GM18951 (cell line): ENCODE results near the gene LCN6.

Experiments
- POLR2A ChIP-seq: IDR thresholded peaks from 4 replicates; pipeline ENCODE4 v1.6.1; 2011; ENCODE audit warnings: mild to moderate bottlenecking; ENCODE audit not compliant: insufficient read length, insufficient read depth; ENCODE audit errors: extremely low read depth
- in situ Hi-C: fragments of 300-500 bp; cut with MboI; formaldehyde crosslinking; loops from one replicate; pipeline ENCODE4 v1.12.0; 2022; ENCODE audit warnings: low sequenced_read_pairs, mixed read lengths, inconsistent platforms; ENCODE audit not compliant: unreplicated experiment

The LCN6 gene, protein sequence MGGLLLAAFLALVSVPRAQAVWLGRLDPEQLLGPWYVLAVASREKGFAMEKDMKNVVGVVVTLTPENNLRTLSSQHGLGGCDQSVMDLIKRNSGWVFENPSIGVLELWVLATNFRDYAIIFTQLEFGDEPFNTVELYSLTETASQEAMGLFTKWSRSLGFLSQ

DNA sequence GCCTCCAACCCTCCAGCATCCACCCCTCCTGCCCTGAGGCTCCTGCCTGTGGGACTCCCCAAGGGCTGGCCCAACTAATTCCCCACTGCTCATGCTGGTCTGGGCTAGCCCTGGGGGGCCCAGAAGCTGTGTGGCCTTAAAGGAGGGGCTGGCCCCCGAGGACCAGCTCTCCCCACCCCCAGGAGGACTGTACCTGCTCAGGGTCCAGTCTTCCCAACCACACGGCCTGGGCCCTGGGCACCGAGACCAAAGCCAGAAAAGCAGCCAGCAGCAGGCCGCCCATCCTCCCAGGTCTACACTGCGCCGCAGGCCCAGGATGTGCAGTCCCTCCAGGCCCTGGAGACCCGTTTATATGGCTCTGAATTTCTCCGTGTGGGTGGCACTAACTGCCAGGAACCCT, at the start of gene LCN6:
TSS of gene LCN6 (minus strand) at position 325 of the 400 bp plus-strand sequence. CDS start at position 283, 42 bp downstream.
- in situ Hi-C loops: no loop called here
- TF ChIP-seq POLR2A: no peak

DNA sequence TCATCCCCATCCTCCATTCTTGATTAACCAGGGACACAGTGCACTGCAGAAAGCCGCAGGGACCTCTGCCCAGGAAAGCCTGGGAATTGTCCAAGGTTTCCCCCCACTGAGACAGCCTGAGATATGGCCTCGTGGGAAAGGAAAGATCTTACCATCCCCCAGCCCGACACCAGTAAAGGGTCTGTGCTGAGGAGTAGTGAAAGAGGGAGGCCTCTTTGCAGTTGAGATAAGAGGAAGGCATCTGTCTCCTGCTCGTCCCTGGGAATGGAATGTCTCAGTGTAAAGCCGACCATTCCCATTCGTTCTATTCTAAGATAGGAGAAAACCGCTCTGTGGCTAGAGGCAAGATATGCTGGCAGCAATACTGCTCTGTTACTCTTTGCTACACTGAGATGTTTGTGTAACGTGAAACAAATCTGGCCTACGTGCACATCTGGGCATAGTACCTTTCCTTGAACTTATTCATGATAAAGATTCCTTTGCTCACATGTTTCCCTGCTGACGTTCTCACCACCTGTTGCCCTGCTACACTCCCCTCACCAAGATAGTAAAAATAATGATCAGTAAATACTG, 48.5 kb upstream of the LCN6 start:
- in situ Hi-C loops: loop anchor here (25.0 kb wide), 1 partner anchor 240 kb away; the partner anchor contains the start of genes ABCA2, FUT7 and NPDC1

DNA sequence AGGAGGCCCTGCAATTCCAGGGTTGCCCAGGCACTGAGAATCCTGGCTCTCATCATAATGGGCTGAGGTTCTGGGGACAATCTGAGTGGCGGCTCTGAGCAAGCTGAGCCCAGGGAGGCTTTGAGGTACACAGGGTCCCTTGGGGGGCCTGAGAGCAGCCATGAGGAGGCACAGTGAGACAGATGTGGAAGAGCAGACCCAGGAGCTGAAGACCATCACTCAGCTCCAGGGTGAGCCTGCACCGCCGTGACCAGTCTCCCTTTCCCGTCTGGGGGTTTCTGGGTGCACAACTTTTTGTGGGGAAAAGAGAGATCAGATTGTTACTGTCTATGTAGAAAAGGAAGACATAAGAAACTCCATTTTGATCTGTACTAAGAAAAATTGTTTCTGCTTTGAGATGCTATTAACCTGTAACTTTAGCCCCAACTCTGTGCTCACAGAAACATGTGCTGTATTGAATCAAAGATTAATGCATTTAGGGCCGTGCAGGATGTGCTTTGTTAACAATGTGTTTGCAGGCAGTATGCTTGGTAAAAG, 48.0 kb upstream of the LCN6 start, which contains the start of gene CCDC183:
TSS of gene CCDC183 (plus strand) at position 101 of the 537 bp plus-strand sequence. CDS start at position 161, 60 bp downstream.
- TF ChIP-seq POLR2A: no peak
- in situ Hi-C loops: loop anchor here (25.0 kb wide), 1 partner anchor 241 kb away; the partner anchor contains the start of genes ABCA2, FUT7 and NPDC1

DNA sequence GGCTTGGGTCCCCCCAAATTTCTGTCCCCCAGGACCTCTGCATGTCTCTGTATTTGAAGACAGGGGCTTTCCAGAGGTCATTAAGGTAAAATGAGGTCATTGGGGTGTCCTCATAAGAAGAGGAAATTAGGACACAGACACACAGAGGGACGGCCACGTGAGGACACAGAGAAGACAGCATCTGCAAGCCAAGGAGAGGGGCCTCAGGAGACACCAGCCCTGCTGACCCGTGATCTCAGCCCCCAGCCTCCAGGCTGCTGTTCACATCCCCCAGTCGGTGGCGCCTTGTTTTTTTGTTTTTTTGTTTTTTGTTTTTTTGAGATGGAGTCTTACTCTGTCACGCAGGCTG, 46.6 kb upstream of the LCN6 start:
- in situ Hi-C loops: loop anchor here (25.0 kb wide), 1 partner anchor 242 kb away; the partner anchor contains the start of genes ABCA2, FUT7 and NPDC1
- no peak for TF ChIP-seq POLR2A

DNA sequence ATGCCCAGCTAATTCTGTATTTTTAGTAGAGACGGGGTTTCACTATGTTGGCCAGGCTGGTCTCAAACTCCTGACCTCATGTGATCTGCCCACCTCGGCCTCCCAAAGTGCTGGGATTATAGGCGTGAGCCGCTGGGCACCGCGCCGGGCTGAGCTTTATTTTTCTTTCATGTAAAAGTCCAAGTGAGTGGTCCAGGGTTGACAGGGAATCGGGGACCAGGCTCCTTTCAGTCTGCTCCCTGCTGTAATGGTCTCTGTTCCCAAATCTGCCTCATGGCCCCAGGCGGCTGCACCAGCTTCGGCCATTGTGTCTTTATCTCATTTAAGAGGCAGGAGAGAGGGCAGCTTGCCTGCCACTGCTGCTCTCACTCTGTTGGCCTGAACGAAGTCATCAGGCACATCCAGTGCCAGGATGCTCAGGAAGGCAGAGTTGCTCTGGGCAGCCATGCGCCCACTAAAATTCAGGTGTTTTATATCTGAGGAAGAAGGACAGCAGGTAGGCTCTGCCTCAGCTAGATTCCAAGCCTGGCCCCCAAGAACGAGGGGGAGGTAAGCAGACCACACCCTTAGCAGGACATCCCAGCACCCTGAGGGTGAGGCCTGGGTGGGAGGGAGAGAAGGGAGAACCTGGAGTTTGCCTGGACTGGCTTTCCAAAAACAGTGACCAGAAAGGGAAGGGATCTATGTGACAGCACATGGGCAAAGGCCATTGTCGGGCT, 46.1 kb upstream of the LCN6 start:
- no peak for TF ChIP-seq POLR2A
- in situ Hi-C loops: loop anchor here (25.0 kb wide), 1 partner anchor 243 kb away; the partner anchor contains the start of genes ABCA2, FUT7 and NPDC1

DNA sequence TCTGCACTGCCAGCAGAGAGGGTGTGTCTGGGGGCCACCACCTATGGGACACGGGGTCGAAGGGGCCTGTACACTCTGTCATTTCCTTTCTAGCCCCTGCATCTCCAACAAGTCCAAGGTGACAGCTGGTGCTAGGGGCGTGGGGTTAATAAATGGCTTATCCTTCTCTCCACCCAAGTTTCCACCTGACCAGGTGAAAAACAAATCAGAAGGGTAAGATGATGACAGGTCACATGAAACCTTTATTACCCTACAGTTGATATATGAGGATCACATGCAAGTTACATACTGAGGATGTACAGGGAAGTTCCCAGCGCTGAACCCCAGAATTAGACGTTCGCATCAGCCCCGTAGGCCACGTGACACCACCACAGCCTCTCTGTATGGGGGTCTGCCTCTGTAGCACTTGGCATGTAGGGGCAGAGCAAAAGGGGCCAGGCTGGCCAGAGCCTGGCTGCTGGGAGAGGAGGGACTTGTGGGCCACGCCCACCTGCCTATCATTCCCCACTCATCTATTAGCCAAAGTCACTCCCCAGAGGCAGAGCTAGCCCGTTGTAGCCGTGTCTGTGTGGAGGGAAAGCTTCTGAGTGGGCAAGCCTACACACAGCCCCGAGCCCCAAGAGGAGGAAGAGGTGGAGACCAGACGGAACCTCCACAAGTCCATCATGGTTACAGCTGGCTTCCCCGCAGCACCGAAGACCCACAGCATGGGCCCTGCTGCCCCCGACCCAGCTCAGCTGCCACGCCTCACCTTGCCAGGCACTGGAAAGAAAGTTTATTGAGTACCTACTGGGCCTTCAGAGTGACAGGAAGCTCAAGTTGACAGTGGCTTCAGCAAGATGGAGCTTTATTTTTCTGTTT, 45.0 kb upstream of the LCN6 start:
- in situ Hi-C loops: loop anchor here (25.0 kb wide), 1 partner anchor 244 kb away; the partner anchor contains the start of genes ABCA2, FUT7 and NPDC1
- TF ChIP-seq POLR2A: no peak

DNA sequence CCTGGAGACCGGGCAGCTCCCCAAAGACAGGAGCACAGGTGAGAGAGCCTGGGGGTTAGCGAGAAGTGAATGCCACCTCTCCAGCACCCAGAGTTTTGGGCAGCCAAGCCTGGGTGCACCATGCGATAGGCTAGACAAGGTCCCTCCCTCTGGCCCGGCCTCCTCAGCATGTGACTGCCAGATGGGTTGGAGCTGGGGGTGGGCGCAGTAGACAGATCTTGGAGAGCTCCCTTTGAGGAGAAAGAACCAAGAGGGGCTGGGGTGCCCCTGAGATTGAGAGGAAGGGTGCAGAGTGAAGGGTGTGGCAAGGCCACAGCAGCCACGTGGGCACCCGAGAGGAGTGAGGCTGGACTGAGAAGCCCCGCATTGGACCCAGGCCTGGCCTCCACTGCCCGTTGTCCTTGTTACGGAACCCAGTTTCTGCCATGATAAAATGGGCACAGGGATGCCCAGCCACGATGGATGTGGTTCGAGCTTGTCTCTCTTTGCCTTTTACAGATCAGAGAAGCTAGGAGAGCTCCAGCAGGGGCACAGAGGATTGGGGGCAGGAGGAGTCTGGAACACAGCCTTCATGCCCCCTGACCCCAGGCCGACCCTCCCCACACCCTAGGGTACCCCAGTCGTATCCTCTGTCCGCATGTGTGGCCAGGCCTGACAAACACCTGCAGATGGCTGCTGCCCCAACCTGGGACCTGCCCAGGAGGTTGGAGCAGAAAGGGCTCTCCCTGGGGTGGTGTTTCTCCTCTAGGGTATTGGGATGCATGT, 44.2 kb upstream of the LCN6 start:
- in situ Hi-C loops: loop anchor here (25.0 kb wide), 1 partner anchor 245 kb away; the partner anchor contains the start of genes ABCA2, FUT7 and NPDC1

DNA sequence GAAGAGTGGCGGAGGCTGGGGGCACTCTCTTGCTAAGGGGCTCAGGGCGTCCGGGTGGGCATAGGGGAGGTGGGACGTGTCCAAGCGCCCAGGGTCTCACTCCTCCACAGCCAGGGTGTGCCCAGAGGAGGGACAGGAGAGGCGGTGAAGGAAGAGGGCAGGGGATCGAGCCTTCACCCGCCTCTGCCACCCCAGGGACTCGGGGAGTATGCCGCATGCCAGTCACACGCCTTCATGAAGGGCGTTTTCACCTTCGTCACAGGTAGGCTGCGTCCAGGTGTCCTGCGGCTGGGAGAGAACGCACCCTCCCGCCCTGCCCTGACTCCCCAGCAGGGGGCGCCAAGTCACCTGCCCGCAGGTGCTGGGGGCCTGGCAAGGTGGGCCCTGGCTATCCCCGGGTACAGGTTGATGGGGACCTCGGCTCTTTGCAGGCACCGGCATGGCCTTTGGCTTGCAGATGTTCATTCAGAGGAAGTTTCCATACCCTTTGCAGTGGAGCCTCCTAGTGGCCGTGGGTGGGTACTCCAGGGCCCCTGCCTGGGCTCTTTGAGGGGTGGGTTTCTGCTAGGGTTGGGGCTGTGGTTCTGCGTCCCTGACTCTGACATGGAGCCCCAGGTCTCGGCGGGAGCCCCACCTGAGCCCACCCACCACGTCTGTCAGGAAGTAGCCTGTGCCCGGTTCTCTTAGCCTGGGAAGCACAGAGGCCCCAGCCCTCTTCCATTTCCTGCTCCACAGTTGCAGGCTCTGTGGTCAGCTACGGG, 43.4 kb upstream of the LCN6 start:
- in situ Hi-C loops: loop anchor here (25.0 kb wide), 1 partner anchor 246 kb away; the partner anchor contains the start of genes ABCA2, FUT7 and NPDC1
- TF ChIP-seq POLR2A: no peak

More for the DNA sequence above, 44.2 kb upstream of the LCN6 start:
- no peak for TF ChIP-seq POLR2A

DNA sequence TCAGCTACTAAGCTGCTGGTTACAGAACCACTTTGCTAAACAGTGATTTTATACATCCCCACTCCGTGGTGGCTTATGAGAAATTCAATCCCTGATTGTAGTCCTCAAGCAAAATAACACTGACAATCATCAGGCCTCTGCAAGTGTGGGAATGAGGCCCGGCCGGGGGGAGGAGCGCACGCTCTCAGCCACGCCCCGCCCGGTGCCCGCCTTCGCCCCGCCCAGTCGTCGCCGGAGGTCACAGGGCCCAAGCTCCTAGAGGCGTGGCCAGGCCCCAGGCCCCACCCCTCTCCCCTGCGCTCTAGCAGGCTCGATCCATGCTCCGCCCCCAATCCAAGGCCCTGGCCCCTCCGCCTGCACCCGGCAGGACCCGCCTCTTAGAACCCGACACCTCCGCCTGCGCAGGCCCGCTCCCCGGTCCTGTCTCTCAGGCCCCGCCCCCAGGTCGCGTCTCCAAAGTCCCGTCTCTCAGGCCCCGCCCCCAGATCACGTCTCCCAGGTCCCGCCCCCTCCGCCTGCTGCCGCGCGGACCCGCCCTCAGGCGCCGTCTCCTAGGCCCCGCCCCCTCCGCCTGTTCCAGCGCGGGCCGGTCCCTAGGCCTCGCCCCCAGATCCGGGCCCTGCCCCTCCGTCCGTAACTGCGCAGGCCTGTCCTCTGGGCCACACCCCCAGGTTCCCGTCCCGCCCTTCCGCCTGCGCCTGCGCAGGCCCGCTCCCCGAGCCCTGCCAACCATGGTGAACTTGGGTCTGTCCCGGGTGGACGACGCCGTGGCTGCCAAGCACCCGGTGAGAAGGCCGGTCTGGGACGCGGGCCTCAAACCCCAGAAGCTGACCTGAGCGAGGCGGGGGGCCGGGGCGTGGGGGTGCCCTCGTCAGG, 42.6 kb upstream of the LCN6 start, which contains the start of gene TMEM141:
TSS of gene TMEM141 (plus strand) at position 705 of the 876 bp plus-strand sequence. CDS start at position 732, 27 bp downstream.
- in situ Hi-C loops: loop anchor here (25.0 kb wide), 1 partner anchor 246 kb away; the partner anchor contains the start of genes ABCA2, FUT7 and NPDC1
- TF ChIP-seq POLR2A: peak; percentile 88

DNA sequence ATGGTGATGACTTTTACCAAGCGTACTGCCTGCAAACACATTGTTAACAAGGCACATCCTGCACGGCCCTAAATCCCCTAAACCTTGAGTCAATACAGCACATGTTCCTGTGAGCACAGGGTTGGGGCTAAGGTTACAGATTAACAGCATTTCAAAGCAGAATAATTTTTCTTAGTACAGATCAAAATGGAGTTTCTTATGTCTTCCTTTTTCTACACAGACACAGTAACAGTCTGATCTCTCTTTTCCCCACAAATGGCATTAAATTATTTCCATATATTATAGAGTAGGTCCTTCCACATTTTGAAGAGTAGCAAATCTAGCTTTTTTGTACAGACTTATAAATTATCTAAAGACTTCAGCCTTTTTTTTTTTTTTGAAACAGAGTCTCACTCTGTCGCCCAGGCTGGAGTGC, 41.2 kb upstream of the LCN6 start:
- no peak for TF ChIP-seq POLR2A
- in situ Hi-C loops: loop anchor here (25.0 kb wide), 1 partner anchor 248 kb away; the partner anchor contains the start of genes ABCA2, FUT7 and NPDC1

DNA sequence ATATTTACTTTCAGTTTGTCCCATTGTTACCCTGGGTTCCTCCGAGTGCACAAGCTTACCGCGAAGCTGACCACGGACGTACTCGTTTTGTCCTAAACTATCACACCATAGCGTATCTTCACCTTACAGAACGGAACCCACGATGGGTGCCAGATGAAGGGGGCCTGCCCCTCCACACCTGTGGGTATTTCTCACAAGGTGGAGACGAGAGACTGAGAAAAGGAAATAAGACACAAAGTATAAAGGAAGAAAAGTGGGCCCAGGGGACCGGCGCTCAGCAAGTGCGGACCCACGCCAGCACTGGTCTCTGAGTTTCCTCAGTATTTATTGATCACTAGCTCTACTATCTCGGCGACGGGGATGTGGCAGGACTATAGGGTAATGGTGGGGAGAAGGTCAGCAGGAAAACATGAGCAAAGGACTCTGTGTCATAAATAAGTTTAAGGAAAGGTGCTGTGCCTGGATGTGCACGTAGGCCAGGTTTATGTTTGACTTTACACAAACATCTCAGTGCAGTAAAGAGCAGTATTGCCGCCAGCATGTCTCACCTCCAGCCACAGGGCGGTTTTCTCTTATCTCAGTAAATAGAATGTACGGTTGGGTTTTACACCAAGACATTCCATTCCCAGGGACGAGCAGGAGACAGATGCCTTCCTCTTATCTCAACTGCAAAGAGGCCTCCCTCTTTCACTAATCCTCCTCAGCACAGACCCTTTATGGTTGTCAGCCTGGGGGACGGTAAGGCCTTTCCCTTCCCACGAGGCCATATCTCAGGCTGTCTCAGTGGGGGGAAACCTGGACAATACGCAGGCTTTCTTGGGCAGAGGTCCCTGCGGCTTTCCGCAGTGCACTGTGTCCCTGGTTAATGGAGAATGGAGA, 40.6 kb upstream of the LCN6 start:
- in situ Hi-C loops: loop anchor here (25.0 kb wide), 1 partner anchor 248 kb away; the partner anchor contains the start of genes ABCA2, FUT7 and NPDC1
